GM18505 (cell line): ENCODE results near the gene ZC3H12C.

Experiments
- ATAC-seq: cut with Tn5 transposase; IDR thresholded peaks from one replicate; pipeline ENCODE4 v1.9.1; 2021; ENCODE audit not compliant: unreplicated experiment
- POLR2A ChIP-seq: IDR thresholded peaks from 4 replicates; pipeline ENCODE4 v1.6.1; 2011; ENCODE audit warnings: borderline replicate concordance; ENCODE audit not compliant: insufficient read depth, insufficient read length; ENCODE audit errors: extremely low read depth

ZC3H12C gene

DNA sequence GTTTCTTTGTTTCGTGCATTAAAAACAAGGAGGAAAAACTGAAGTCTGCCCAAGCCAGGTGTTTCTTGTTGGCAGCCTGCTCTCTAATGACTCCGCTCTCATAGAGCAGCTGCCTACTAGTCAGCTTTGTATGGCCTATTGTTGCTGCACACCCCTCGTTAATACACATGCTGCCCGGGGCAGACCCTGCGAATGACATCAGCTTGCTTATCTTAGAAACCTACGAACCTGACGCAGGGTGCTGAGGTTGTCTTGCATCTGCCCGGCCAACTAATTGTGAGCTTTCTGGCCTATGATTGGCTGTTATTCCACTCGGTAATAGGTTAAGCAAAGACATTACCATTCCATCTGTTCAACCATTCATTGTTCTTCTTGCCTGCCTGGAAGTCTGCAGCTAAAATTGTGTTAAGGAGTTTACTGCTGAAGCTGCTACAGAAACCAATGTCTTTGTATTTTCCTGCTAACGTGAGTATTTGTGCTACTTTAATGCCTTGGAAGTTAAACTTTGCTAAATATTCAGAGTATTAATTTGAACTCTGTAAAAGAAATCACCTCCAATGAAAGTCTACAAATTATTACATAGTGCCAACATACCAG lies 37.5 kb downstream of the ZC3H12C start:
- TF ChIP-seq POLR2A = no peak

DNA sequence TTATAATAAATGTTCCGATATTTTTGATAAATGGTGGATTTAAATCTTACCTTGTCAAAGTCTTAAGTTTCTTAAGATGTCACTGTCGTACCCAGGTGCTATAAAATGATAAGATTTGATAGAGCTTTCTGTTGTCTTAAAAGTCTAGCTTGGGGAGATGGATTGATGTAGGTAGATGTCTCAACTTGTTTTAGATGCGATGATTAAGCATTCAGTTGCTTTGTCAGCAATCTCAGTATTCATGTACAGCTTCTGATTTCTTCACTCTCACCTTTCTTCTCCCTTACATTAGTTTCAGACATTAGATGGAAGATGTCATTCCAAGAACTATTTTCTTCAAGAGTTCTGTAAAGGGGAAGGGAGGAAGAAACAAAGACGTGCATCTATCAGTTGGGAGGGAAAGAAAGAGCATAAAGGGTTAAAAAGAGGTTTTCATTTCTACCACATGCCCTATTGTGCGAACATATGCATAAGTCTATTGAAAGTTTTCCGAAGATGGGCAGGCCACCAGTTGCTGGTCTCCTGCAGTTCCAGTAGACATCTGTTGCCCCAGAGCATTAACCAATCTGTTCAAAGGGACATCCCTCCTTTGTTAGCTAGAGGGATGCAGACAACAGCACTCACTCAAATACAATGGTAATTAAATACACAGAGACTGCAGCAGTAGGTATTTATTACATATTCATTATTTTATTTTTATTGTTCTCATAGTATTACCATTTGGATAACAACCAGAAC lies 38.4 kb downstream of the ZC3H12C start:
- ATAC-seq = no peak
- TF ChIP-seq POLR2A = no peak

More for the DNA sequence above, 37.5 kb downstream of the ZC3H12C start:
- no peak for ATAC-seq

DNA sequence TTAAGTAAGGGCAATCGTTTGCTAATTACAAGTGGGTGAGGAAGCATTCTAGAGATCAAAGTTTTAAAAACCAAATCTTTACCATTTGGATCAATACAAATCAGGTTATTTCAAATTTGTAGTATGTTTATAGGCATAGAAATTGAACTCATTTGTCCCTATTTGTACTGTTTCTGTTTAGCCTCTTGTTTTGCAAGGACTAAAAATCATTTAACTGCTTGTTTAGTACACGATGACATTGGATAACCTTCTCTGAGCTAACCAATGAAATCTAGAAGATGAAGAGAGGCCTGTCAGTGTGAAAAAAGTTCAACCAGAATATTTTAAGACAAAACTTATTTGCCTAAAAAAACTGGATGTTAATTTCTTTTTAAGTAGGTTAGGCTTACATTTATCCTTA lies 40.0 kb downstream of the ZC3H12C start:
- no peak for ATAC-seq

DNA sequence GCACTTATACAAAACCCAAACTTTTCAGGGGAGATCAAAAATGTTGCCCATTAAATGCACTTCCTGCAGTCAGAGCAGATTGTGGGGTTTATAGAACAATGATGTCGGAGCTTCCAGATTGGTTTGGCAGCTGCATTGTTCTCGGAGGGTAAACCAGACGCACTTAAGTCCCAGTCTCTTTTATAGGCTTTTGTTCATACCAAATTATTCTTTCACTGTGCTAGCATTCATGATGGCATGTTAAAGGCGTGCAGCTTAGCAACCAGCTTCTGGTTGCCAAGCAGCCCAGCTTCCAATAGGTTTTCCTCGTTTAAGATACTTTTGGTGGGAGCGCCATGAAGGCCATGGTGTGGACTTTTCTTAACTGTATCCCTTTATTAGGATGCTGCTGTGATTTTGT lies 40.9 kb downstream of the ZC3H12C start:
- no peak for TF ChIP-seq POLR2A
- no peak for ATAC-seq

More for the DNA sequence above, 40.0 kb downstream of the ZC3H12C start:
- no peak for TF ChIP-seq POLR2A

DNA sequence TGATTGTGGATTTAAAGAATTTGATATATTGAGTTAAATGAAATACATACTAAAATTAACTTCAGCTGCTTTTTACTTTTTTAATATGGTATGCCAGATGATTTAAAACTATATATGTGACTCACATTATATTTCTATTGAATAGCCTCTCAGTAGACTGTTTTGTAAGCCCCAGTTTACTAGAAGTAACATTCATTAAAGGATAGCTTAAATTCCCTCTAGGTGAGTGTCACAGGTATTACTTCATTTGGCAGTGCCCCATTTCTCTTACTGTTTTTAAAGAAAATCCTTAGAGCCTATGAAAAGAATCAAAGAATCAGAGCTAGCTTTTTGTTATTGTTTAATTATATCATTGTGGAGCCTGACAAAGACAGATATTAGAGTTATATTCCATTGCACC lies 48.6 kb downstream of the ZC3H12C start:
- no peak for ATAC-seq
- TF ChIP-seq POLR2A = no peak

DNA sequence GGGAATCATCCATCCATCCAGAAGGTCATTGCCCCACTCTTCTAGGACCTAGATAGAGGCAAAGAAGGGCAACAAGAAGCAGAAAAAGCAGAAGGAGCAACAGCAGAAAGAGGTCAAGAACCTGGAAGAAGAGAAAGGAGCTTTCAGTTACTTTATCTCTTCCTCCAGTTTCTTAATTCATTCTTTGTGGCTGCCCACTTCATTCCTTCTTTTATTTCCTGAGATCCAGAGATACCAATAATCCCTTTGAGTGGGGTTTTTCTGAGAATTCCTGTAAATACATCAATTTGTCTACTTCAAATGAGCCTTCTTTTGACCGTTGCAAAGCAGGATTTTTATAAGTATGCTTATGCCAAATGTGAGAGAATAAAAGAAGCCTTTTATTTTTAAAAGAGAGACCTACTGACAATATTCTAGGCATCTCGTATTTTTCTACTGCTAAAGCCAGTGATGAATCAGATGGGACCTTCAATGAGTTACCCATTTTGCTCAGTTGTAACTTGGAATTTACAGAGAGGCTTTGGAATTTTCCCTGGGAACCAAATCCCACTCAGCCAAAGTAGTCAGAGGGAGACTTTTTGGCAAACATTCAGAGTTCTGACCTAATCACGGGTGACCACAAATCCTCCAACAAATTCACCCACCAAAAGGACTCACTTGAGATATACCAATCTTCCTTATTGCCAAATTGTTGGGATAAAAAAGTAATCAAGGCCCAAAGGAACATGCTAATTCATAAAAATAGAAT lies 54.9 kb downstream of the ZC3H12C start:
- no peak for TF ChIP-seq POLR2A

DNA sequence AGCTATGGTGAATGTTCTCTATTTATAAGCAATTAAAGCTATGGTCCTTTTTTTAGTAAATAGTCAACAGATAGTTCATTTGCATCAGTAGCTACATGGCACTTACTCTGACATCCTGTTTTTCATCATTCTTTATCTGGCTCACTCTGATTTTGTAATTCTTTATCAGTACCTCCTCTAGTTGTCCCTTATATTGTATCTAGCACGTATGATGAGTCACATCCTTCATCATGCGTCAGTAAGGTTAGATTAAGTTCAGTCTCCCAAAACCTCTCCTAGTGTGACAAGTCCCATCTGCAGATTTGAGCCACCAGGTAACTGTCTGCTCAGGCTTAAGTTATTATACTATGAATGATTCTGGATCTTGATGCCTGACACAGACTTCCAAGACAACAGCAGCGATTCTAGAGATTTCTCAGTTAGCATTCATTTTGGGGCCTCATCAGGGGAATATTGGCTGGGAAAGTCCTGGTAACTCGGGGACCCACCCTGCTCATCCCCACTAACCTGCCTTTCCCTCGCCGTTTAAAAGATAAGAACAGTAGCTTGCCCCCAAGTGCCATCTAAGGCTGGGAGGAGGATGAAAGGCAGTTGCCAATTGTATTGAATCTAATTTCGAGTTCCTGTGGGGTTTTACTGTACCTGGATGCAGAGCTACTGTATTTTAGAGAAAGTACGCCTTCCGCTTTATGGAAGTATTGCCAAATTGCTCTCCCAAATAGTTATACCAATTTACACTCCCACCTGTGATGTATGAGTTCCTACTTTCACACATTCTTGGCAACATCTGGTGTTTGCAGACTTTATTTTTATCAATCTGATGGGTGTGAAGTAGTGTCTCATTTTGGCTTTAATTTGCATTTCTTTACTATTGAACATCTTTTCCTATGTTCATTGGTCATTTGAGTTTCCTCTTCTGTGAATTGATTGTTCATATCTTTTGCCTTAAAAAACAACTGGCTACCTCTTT lies 55.9 kb downstream of the ZC3H12C start:
- no peak for TF ChIP-seq POLR2A
- no peak for ATAC-seq

More for the DNA sequence above, 54.9 kb downstream of the ZC3H12C start:
- no peak for ATAC-seq

DNA sequence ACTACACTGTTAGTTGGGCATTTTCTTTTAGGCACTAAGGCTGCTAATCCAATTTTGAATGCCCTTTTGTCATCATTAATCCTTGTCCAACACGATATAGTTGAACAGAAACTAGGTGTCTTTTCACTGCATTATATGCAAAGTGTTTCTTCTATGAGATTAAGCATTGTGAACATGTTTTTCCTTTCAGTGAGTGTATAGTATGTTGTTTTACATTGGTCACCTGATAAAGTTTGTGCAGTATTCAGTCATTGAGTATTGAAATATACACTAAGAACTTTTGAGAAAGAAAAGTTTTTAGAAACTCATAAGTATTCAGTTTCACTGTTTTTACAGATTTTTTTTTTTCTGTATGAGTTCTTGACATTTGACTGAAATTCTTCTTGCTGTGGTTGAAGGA lies 59.0 kb downstream of the ZC3H12C start:
- no peak for ATAC-seq

DNA sequence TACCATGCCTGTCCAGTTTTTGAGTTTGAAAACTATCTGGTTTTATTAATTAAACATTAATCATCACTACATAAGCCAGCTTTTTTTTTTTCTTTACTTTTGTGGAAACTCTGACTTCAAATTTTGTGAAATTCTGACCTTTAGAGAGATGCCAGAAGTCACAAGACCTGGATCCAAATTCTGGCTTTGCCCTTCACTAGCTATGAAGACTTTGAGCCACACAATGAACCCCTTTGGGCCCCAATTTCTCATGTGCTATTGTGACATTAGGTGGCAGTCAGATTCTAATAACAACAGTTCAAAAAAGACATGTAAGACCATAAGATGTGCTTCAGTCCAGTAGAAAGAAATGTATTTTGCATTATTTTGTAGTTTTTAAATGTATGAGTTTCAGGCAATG lies 60.3 kb downstream of the ZC3H12C start:
- no peak for TF ChIP-seq POLR2A

More for the DNA sequence above, 59.0 kb downstream of the ZC3H12C start:
- TF ChIP-seq POLR2A = no peak

DNA sequence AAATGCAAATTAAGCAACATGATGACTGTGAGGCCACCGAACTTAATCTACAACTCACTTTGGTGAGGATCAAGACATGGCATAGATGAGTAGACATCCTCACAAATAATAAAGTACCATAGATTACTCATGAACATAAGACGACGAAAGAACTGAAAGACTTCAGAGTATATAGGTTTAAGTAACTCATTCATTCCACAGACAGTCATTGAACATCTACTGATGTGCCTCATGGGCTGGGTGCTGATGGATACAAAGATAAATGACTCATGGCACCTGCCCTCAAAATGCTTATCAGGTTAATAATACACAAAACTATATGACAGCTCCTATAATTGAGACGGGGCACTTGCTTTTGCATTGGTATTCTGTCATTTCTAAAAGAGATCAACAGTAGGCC lies 63.3 kb downstream of the ZC3H12C start:
- TF ChIP-seq POLR2A = no peak
- ATAC-seq = no peak

More for the DNA sequence above, 60.3 kb downstream of the ZC3H12C start:
- ATAC-seq = no peak

DNA sequence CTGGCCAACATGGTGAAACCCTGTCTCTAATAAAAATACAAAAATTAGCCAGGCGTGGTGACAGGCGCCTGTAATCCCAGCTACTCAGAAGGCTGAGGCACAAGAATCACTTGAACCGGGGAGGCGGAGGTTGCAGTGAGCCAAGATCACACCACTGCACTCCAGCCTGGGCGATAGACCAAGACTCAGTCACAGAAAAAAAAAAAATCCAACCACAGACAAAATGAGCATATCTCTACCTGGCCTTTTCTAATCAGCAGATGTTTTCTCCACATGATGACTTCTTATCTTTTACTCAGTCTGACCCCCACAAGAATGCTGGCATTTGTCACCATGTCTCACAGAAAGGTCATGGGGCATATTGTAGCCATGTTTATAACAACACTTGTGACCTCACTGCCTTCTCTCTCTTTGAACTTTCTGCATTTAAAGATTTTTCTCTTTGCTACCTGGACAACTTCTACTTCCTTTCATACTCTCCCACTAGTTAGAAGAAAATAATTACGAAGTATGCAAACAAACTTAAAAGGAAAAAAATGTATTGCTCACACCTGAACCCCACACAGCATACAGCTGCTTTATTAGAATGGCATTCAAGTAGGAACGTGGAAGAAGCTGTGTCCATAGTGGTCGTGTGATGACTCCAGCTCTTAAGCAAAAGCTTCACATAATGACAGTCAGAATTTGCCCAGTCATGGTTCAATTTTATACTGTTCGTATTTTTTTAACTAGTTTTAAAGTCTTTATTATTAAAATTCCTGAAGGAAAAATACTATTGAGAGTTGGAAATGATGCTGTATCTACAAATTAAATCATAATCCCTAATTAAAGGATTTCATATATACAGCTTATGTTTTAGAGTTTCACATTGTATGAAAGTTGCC lies 65.4 kb downstream of the ZC3H12C start:
- ATAC-seq = no peak
- TF ChIP-seq POLR2A = no peak

DNA sequence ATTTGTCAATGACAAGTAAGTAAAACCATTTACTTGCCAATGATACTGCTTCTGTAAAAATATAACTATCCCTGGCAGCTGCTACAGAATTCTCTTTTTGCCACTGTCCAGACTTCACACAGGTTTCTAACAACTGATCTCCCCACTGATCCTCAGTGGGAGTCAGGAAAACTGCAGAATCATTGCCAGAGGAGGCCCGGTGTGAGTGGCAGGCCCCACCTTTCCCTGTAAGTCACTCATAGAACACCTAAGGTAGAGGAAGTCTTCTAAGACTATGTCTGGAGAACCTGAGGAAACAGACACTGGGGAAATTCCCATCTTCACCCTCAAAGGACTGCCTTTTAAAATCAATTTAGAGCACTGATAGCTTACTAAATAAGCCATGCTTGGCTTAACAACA lies 66.3 kb downstream of the ZC3H12C start:
- ATAC-seq = no peak
- TF ChIP-seq POLR2A = no peak
